Stimulated activated CD4-positive, alpha-beta T cell treated with anti-CD3 and anti-CD28 coated beads, Interleukin-12 subunit alpha, Interleukin-12 subunit beta, amount 100 ng/mL, for 24 hours (primary cell): ENCODE measurements around the gene CNDP2.
"Not testable (repeated sequence)": the region's sequence is repeated elsewhere in the genome, so short reads cannot be mapped to it uniquely, and the experiment has no call there.

Experiments used
- DNase-seq, 2 experiments: peaks; one replicate each; pipeline ENCODE4 v3.0.0-alpha.2; 2020; ENCODE audit warnings: low read depth in 2 of 2

The CNDP2 gene

GRCh38 chr18:74517236-74517630 is 21.1 kb downstream of the CNDP2 start:
- no peak for DNase-seq

GRCh38 chr18:74518456-74519295 is 22.5 kb downstream of the CNDP2 start:
- no peak for DNase-seq

- no peak for DNase-seq
Measured at GRCh38 chr18:74519320-74520095, 23.3 kb downstream of the CNDP2 start.

- no peak for DNase-seq
Measured at GRCh38 chr18:74520096-74520833, 24.1 kb downstream of the CNDP2 start.

- no peak for DNase-seq
Measured at GRCh38 chr18:74521068-74521725, 25.0 kb downstream of the CNDP2 start.

GRCh38 chr18:74522635-74523548 is 26.7 kb downstream of the CNDP2 start:
- DNase-seq = no peak

DNA sequence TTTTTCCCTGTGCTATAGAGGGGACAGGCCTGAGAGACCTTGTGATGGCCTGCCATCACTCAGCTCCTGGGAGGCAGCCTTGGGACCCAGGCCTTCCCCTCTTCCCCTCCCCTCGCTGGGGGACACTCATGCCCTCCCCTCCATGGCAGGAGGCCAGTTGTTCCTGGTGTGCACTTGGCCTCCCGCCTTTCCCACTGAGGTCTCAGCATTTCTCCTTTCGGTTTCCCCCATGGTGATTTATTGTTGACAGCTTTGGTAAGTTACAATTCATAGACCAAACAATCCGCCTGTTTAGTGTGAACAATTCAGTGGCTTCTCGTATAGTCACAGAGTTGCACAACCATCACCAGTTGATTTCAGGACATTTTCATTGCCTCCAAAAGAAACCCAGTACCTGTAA is 27.9 kb downstream of the CNDP2 start:
- no peak for DNase-seq

DNA sequence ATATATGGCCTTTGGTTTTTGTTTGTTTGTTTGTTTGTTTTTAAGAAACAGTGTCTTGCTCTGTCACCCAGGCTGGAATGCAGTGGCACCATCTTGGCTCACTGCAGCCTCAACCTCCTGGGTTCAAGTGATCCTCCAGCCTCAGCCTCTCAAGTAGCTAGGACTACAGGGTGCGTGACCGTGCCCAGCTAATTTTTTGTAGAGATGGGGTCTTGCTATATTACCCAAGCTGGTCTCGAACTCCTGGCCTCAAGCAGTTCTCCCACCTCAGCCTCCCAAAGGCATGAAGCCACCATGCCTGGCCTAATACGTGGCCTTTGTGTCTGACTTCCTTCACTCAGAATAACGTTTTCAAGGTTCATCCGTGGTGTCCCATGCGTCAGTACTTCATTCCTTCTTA is 28.8 kb downstream of the CNDP2 start:
- DNase-seq = not testable (repeated sequence)

DNA sequence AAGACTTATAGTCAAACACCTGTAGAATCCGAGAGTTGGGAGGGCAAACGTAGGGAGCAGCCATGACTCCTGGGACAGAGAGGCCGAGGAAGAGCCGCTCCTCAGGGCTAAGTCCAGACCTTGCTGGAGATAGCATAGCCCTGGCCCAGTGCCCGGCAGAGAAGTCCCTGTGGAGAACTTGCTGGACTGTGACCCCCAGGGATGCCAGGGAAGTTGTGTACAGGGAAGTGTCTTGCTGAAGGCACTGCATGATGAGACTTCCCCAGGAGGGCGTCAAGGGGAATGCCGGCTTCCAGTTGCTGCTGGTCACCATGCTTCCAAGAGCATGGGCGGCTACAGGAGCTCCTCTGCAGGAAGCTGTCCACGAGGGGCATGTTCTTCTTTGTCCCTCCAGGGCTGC is 29.6 kb downstream of the CNDP2 start:
- DNase-seq = no peak

DNA sequence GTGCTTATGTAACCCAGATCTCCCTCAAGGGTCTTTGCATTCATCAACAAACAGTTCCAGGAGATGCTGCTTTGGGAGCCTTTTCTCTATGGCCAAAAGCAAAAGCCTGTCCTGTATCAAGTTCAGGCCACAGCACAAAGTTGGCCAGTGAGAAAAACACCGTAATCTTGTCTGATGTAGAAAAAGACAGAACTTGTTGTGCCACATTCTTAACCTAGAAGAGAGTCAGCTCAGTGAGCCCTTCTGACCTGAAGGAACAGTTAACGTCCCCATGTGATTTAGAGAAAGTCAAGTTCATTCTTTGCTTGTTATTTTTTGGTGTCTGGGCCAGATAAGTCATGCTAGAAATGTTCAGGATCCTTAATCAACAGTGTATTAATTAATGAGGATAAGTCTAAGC is 30.3 kb downstream of the CNDP2 start:
- no peak for DNase-seq

GRCh38 chr18:74528478-74528877 is 32.3 kb downstream of the CNDP2 start:
- DNase-seq = no peak

DNA sequence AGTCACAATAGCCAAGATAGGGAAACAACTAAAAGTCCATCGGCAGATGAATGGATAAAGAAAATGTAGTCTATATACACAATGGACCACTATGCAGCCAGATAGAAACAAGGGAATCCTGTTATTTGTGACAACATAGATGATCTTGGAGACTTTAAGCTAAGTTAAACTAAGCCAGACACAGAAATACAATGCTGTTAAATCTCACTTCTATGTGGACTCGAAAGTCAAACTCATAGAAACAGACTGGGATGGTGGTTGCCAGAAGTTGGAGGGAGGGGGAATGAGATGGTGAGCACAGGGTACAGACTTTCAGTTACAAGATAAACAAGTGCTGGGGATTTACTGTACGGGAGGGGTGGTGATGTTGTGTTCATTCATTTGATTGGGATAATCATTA is 32.8 kb downstream of the CNDP2 start:
- DNase-seq = no peak

GRCh38 chr18:74529378-74529777 is 33.2 kb downstream of the CNDP2 start:
- DNase-seq = no peak

DNA sequence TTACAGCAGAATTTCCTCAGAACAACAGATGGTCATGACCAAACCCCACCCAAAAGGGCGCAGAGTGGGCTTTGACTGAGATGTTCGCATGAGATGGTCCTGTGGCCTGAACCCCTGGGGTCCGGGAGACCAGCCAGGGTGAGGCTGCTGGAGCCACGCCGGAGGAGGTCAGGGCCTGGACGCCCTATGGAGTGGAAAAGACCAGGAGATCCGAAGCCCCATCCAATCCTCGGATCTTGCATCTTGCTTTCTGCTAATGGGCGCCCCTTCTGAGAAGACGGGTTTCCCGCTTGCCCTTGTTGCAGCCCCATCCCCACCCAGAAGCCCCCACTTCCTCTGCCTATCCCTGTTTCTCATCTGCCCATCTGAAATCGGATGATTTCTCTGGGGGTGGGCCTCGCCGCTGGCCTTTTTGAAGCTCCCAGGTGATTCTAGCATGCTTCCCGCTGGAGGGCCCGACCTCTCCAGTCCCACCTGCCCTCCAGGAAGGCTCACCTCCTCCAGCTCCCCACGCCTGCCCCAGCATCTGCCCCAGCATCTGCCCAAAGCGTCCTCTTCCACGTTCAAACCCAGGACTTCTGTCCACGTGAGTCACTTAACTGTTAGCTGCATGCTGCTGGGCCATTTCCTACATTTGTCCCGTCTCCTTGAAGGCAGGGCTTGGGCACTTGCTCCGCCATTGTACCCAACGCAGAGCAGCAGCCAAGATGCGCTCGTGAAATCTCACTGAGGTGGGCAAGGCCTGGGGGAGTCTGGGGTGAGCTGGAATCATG is 33.8 kb downstream of the CNDP2 start:
- no peak for DNase-seq

- no peak for DNase-seq
Measured at GRCh38 chr18:74530584-74530862, 34.4 kb downstream of the CNDP2 start.

- DNase-seq = no peak
Measured at GRCh38 chr18:74531043-74531442, 34.9 kb downstream of the CNDP2 start.

GRCh38 chr18:74532511-74533025 is 36.4 kb downstream of the CNDP2 start:
- no peak for DNase-seq

- DNase-seq = no peak
Measured at GRCh38 chr18:74533666-74534065, 37.5 kb downstream of the CNDP2 start.

GRCh38 chr18:74534150-74534969 is 38.2 kb downstream of the CNDP2 start, which contains the start of gene CNDP1:
CNDP1 (plus strand) TSS chr18:74534500; CDS start chr18:74534668, 168 bp downstream.
- DNase-seq = no peak
